GM19324 (cell line): ENCODE measurements around the gene FTCDNL1.
A peak's percentile ranks its signal among the peaks of the same experiment; 100 is the strongest.

Experiments used
- ATAC-seq: cut with Tn5 transposase; IDR thresholded peaks from one replicate; pipeline ENCODE4 v1.9.1; 2021; ENCODE audit warnings: mild to moderate bottlenecking, moderate library complexity; ENCODE audit not compliant: unreplicated experiment, low FRiP score

FTCDNL1 gene

DNA sequence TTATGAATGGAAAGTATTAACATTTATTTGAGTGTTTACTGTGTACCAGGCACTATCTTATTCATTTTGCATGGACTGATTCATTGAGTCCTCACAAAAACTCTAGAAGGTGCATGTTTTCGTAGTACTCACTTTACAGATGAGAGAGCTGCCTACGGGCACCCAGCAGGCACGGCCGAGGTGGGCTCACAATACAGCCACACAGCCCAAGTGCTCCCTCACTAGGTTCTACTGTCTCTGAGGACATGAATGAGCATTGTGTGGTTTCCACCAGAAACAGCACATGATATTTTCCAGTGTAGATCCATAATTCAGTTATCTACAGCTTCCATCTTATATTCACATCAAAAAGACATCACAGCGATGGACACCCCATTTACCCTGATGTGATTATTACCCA is 101.4 kb downstream of the FTCDNL1 start:
- ATAC-seq: no peak

DNA sequence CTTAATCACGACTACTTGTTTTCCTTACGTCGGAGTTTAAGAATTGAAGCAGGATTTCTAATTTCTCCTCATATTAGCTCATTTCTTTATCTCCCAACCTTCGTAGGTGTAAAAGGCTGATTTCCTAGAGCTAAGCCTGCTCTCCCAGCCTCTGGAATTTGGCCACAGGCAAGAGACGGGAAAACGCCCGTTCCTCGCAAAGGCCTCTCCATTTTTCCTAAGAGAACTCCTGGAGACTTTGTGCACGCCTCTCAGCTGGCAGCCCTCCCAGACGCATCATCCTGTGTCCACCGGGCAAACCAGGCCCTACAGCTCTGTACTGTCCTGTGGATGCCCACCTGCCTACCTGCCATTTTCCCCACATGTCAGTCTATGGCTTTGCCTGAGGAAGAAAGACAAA is 106.3 kb downstream of the FTCDNL1 start:
- no peak for ATAC-seq

DNA sequence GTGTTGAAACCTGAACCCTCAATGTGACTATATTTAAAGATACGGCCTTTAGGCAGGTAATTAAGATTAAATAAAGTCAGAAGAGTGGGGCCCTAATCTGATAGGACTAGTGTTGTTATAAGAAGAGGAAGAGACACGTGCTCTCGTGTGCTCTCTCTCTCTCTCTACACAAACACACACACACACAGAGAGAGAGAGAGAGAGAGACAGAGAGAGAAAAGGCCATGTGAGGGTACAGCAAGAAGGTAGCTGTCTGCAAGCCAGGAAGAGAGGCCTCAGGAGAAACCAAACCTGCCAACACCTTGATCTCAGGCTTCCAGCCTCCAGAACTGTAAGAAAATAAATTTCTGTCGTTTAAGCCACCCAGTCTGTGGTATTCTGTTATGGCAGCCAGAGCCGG is 106.7 kb downstream of the FTCDNL1 start:
- no peak for ATAC-seq

DNA sequence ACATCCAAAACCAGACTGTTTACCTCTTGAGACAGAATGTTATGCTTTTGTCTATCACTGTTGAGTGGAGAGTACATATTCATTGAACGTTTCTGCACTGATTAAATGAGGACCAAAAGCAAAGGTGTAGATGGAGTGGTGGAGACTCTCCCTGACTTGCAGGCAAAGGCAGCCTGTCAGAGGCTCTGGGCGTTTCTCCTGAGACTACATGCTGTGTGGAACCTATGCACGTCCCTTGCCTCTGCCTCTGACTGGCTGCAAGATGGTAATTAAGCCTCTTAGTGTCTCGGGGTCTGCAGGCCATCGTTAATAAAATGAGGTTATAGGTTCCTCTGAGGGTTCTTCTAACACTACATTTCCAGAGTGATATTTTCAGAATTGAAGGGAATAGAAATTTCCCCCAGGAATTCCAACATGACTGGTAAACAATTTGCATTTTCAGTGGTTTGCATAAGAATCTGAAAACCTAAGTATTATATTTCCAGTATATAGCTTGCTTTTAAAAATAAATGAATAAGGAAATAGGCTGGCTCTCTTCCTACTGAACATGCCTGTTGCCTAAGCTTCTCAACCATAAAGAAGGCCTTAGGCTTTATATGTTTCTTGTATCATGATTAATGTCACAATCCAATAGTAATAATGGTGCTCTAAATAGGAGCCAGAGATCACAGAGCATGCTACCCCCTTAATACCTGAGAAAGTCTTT is 107.4 kb downstream of the FTCDNL1 start:
- ATAC-seq: no peak

DNA sequence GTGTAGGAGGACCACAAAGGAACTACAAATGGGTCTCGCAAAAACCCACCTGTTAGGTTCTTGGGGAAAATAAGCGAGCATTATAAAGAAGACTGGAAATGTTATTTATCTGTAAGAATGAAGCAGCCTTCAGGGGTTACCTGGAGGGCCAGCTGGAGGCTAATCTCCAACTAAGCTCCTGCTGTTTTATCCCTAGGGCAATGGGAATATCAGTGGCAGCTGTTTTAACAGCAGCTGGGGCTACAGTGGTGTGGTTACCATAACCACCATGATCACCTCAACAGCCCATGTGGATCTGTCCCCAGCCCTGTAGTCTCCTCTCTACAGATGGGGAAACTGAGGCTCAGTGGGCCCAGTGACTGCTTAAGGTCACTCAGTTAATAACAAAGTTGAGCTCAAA is 108.1 kb downstream of the FTCDNL1 start:
- no peak for ATAC-seq

DNA sequence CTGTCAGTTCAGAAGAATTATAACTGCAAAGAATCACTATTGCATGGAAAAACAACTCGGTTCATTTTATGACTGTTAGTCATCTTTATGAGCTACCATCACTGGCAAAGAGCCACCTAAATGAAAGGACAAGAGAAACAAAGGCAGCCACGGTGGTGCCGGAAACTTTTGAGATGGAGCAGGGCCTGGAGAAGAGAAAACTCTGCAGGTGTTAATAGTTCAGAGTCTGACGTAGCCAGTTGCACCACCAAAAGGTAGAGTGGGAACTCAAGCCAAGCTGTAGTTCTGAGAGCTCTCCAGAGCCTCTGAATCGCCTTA is 110.9 kb downstream of the FTCDNL1 start:
- no peak for ATAC-seq

DNA sequence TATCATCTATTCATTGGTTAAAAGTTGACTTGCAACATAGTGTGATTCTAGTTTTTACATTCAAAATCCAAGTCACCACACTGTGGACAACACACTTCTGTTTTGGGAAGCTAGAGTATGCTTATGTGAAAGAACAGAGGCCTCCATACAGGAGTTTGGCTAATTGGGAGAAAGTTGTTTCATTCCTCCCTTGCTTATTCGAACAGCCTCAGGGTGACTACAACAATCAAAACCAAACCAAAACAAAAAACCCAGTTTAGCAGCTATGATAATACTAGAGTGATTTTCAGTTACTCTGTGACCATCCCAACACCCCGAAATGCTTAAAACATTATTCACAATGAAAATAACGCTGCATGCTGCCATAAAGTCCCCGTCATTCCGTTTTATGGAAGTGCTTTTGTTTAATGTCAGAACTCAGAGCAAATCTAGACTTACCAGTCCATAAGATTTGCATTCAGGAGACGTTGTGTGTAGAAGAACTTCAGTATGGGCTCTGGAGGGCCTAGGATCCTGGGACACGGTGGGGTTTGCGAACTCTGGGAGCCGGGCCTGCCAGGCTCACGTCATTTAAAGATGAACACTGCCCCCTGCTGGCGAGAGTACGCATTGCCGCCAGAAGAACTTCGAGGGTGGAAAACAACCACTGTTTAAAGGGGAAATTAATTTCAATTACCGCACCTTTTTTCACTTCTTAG is 111.4 kb downstream of the FTCDNL1 start:
- ATAC-seq: peak; percentile 54

DNA sequence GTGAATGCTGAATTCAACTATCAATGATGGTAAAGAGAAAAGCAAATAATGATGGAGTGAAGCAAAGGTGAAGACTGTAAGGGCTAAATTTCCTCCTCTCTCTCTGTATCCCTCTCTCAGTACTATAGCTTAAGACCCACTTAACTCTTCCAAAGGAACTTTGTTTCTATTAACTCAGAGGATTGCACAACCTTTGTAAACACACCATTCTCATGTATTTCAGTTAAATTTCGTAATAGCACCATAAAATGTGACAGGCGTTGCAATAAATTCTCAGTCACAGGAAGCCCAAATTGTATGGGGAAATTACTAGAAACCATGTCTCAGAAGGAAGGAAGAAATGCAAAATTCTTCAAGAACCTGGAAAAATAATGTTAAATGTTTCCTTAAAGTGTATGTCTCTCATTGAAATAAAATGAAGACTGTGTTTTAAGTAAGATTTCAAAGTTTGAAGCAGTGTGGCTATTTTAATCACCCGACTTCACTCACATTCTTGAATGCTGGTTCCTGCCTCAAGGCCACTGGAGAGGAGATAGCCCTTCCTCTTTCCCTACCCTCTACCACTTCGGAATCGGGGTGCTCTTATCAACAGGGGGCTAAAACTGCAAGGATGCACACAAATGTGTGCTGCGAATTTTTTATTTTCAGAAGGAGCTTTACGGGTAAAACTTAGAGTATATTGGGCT is 112.1 kb downstream of the FTCDNL1 start:
- ATAC-seq: no peak

DNA sequence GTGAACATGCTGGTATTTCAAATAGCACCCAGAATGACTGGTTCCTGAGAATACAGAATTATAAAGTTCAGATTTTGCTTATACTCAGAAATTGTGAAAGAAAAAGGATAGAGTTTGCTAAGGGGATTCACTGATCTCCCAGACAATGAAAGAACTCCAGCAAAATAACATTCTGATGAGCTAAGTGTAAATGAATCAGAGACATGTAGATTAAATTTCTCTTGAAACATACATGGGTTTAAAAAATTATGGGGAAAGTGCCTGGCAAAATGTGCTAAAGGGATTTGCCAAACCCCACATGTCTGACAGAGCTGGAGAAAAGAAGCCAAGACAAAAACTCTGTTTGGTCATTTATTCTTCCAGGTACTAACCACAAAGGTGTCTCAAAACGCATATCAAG is 116.3 kb downstream of the FTCDNL1 start:
- no peak for ATAC-seq

DNA sequence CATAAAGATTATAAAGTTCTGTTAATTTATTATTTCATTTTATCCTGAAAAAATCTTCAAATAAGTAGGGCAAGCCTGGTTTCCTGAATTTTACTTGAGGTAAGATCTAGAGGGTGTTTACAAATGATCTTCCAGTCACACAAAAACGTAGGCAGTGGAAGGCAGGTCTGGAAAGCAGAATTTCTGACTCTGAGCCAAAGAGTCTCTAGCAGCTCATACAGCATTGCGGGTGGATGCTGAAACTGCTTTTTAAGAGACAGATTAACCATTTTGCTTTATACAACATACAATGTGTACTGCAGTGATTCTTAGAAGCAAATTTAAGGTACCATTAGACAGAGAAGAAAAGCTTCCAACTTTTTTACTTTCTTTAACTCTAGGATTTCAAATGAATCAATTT is 117.0 kb downstream of the FTCDNL1 start:
- ATAC-seq: no peak

DNA sequence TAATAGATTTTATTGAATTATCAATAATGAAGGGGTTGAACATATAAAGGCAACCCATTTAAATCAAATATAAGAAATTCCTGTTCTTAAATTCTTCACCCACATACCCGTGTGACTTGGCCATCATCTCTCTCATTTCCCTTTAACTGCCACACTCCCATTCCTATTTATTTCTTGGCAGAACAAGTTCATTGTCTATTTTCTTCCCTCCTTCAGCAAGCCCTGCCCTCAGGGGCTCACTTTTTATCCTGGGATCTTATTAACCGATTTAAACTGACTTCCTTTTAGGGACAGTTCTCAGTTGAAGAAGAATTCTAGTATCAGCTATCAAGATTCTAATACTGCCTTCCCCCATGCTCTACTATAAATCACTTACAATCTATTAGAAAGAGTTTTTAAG is 123.2 kb downstream of the FTCDNL1 start:
- no peak for ATAC-seq

DNA sequence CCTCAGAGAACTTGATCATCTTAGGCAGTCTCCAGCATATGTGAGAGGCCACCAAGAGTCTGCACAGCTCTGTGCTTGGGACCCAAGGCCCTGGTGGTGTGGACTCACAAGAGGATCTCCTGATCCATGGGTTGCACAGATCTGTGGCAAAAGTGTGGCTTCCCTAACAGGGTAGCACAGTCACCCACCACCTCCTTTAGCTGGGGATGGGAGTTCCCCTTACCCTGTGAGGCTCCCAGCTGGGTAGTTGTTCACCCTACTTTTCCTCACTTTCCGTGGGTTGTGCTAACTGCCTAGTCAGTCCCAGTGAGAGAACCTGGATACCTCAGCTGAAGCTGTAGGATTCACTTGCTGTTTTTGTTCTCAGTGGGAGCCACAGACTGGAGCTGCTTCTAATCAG is 123.7 kb downstream of the FTCDNL1 start:
- no peak for ATAC-seq

DNA sequence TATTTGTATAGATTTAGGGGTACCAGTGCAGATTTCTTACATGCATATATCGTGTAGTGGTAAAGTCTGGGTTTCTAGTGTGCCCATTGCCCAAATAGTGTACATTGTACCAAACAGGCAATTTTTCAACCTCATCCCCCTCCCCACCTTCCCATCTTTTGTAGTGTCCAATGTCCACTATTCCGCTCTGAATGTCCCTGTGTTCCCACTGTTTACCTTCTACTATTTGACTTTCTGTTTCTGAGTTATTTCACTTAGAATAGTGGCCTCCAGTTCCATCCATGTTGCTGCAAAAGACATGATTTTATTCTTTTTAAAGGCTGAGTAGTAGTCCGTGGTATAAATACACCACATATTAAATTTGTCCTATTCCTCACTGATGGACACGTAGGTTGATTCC is 132.9 kb downstream of the FTCDNL1 start:
- no peak for ATAC-seq

DNA sequence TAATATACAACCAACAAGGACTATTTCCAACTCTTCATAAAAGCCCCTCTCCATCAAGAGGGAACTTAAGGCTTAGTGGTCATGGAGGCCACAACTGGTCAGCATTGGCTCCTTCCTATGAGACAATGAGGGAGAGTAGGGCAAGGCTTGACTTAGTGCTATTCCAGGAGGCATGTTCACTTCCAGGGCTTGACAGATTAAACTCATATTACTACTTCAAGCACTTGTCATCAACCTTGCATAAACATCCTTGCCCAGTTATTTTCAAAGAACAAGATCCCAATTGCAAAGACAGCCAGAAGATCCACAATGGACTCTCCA is 133.4 kb downstream of the FTCDNL1 start:
- no peak for ATAC-seq

DNA sequence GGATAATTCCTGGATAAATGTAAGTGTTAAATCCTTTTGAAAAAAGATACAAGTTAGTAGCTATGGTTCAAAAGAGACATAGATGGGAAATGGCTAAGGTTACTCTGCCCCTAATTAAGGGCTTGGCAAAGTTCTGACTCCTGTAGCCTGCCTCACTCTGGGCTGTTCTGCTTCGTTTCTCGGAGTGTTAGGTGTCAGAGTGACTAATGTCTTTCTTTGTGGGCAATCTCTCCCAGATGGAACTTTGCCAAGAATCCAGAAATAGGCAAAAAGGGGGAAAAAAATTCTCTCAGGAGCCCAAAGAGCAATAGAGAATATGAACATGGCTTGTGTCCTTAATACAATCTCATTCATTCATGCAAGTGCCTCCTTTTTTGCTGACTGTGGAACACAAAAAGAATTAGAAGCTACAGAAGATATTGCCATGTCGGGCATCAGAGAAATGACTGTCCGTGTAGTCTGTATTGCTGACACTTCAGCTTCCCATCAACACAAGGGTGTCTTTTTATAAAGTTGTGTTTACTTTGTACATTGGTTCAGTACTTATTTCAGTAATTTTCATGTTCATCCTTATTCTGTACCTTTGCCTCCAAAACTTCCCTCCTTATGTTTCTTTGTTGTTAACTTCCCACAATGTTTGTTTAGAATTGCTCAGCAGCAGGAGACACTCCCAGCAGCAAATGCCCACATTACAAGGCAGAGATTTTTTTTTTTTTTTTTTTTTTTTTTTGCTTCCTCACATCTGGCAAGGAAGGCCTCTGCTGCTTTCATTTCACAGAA is 134.0 kb downstream of the FTCDNL1 start:
- ATAC-seq: no peak

DNA sequence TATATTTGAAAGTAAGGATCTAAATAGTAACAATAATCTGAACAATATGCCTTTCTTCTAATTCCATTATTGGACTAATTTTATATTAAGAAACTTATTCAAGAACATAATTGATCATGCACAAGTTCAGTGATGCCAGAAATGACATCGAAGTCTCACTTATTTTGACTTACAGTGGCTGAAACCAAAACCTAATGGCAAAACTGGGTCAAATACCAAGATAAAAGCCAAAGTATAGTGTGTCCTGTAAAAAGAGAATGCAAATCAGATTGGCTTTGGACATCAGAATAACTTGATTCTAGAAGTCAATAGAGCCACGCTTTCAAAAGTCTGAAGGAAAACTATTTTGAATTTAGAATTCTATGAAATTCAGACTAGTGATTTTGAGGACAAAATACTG is 137.2 kb downstream of the FTCDNL1 start:
- no peak for ATAC-seq

DNA sequence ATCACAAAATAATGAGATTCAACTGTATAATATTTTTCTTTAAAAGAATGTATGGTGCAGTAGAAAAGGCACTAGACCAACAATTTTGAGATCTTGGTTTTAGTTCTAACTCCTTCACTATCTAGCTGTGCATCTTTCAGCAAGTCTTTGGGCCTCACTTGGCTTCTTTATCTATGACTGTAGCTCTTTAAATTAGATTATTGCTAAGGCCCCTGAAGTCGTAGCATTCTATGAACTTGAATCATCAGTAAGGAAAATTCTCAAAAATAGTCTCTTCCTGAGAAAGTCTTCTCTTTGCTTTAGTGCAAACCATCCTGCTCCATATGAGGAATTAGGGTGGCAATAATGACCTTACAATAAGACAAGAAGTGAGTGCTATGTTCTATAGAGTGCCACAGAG is 140.4 kb downstream of the FTCDNL1 start:
- ATAC-seq: no peak
